Skeletal muscle satellite cell (primary cell): Measurements from ENCODE around the gene PSG7.
"Not testable (repeated sequence)": the region's sequence is repeated elsewhere in the genome, so short reads cannot be mapped to it uniquely, and the experiment has no call there.

Experiments used
- H3K27me3 ChIP-seq: 2 replicates; pipeline ENCODE4 v1.7.0; 2013; ENCODE audit warnings: low read length; ENCODE audit not compliant: control insufficient read depth, insufficient read depth
- H3K36me3 ChIP-seq: 2 replicates; pipeline ENCODE4 v1.7.0; 2013; ENCODE audit warnings: mild to moderate bottlenecking, control low read depth, low read length; ENCODE audit not compliant: insufficient read depth
- H3K4me1 ChIP-seq: 2 replicates; pipeline ENCODE4 v1.7.0; 2013; ENCODE audit warnings: low read length; ENCODE audit not compliant: control insufficient read depth, insufficient read depth
- H3K4me2 ChIP-seq: 2 replicates; pipeline ENCODE4 v1.7.0; 2013; ENCODE audit warnings: mild to moderate bottlenecking, low read length
- H3K4me3 ChIP-seq: 2 replicates; pipeline ENCODE4 v1.7.0; 2013; ENCODE audit warnings: low read length
- H3K9ac ChIP-seq: 2 replicates; pipeline ENCODE4 v1.7.0; 2013; ENCODE audit warnings: mild to moderate bottlenecking, low read depth, low read length, moderate library complexity
- H3K9me3 ChIP-seq: replicated peaks from 2 replicates; pipeline ENCODE4 v1.7.0; 2013; ENCODE audit warnings: mild to moderate bottlenecking, control low read depth, low read length

Gene PSG7

GRCh38 chr19:42912941-42913340 is 24.1 kb downstream of the PSG7 start:
- H3K36me3 ChIP-seq, H3K4me3 ChIP-seq, H3K4me2 ChIP-seq, H3K9ac ChIP-seq, H3K4me1 ChIP-seq, H3K27me3 ChIP-seq, H3K9me3 ChIP-seq: not testable (repeated sequence)

- H3K4me3 ChIP-seq, H3K9me3 ChIP-seq, H3K27me3 ChIP-seq, H3K4me1 ChIP-seq, H3K4me2 ChIP-seq, H3K36me3 ChIP-seq, H3K9ac ChIP-seq: not testable (repeated sequence)
These were observed 25.3 kb downstream of the PSG7 start for GRCh38 chr19:42911731-42912130.

GRCh38 chr19:42906162-42906561 is 30.8 kb downstream of the PSG7 start:
- not testable (repeated sequence) for H3K27me3 ChIP-seq, H3K4me2 ChIP-seq, H3K4me3 ChIP-seq, H3K36me3 ChIP-seq, H3K9ac ChIP-seq, H3K4me1 ChIP-seq, H3K9me3 ChIP-seq

- H3K4me1 ChIP-seq, H3K9me3 ChIP-seq, H3K36me3 ChIP-seq, H3K4me2 ChIP-seq, H3K27me3 ChIP-seq, H3K4me3 ChIP-seq, H3K9ac ChIP-seq: not testable (repeated sequence)
These were observed 36.4 kb downstream of the PSG7 start for GRCh38 chr19:42900561-42900960.

- not testable (repeated sequence) for H3K9ac ChIP-seq, H3K9me3 ChIP-seq, H3K4me3 ChIP-seq, H3K4me1 ChIP-seq, H3K4me2 ChIP-seq, H3K36me3 ChIP-seq, H3K27me3 ChIP-seq
These were observed 37.3 kb downstream of the PSG7 start for GRCh38 chr19:42899674-42900073.

GRCh38 chr19:42899110-42899509 is 37.9 kb downstream of the PSG7 start:
- H3K9me3 ChIP-seq, H3K9ac ChIP-seq, H3K27me3 ChIP-seq, H3K4me1 ChIP-seq, H3K4me3 ChIP-seq, H3K36me3 ChIP-seq, H3K4me2 ChIP-seq: not testable (repeated sequence)

GRCh38 chr19:42898656-42899055 is 38.4 kb downstream of the PSG7 start:
- H3K36me3 ChIP-seq, H3K9me3 ChIP-seq, H3K4me1 ChIP-seq, H3K27me3 ChIP-seq, H3K9ac ChIP-seq, H3K4me2 ChIP-seq, H3K4me3 ChIP-seq: not testable (repeated sequence)

GRCh38 chr19:42897729-42898128 is 39.3 kb downstream of the PSG7 start:
- not testable (repeated sequence) for H3K4me3 ChIP-seq, H3K4me2 ChIP-seq, H3K9ac ChIP-seq, H3K36me3 ChIP-seq, H3K27me3 ChIP-seq, H3K9me3 ChIP-seq, H3K4me1 ChIP-seq

- H3K9ac ChIP-seq, H3K4me2 ChIP-seq, H3K36me3 ChIP-seq, H3K4me1 ChIP-seq, H3K27me3 ChIP-seq, H3K9me3 ChIP-seq, H3K4me3 ChIP-seq: not testable (repeated sequence)
These were observed 46.6 kb downstream of the PSG7 start for GRCh38 chr19:42890446-42890845.

- H3K4me1 ChIP-seq = peaks cover 15% of the 10 kb centered on the region
- H3K27me3 ChIP-seq, H3K9me3 ChIP-seq, H3K9ac ChIP-seq, H3K4me2 ChIP-seq, H3K4me3 ChIP-seq, H3K36me3 ChIP-seq: not testable (repeated sequence)
These were observed 49.0 kb downstream of the PSG7 start for GRCh38 chr19:42887876-42888445.

- not testable (repeated sequence) for H3K4me2 ChIP-seq, H3K9me3 ChIP-seq, H3K9ac ChIP-seq, H3K4me3 ChIP-seq, H3K27me3 ChIP-seq, H3K36me3 ChIP-seq
- H3K4me1 ChIP-seq = peaks cover 18% of the 10 kb centered on the region
These were observed 54.3 kb downstream of the PSG7 start for GRCh38 chr19:42882730-42883129.

- H3K4me3 ChIP-seq, H3K9ac ChIP-seq, H3K9me3 ChIP-seq, H3K27me3 ChIP-seq, H3K36me3 ChIP-seq, H3K4me2 ChIP-seq: not testable (repeated sequence)
- peaks cover 17% of the 10 kb centered on the region for H3K4me1 ChIP-seq
These were observed 55.0 kb downstream of the PSG7 start for GRCh38 chr19:42882010-42882409.

GRCh38 chr19:42881279-42881678 is 55.7 kb downstream of the PSG7 start:
- H3K4me2 ChIP-seq, H3K27me3 ChIP-seq, H3K9me3 ChIP-seq, H3K4me3 ChIP-seq, H3K36me3 ChIP-seq, H3K9ac ChIP-seq: not testable (repeated sequence)
- peaks cover 24% of the 10 kb centered on the region for H3K4me1 ChIP-seq
